Measurements from ENCODE around the gene PLXNA1.

DNA sequence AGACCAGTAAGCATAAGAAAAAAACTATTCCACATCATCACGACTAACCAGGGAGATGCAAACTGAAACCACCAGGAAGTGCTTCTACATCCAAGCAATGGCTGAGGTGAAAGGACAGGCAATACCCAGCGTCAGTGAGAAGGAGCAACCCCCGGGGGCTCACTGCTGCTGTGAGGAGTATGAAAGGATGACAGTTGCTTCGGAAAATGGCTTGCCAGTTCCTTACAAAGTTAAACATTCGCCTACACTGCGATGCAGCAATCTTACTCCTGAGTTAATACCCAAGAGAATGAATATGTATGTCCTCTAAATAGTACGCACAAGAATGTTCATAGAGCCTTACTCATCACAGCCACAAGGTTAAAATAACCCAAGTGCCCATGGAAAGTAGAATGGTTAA lies 13.3 kb upstream of the PLXNA1 start:
- TF ChIP-seq, protein P1, sequence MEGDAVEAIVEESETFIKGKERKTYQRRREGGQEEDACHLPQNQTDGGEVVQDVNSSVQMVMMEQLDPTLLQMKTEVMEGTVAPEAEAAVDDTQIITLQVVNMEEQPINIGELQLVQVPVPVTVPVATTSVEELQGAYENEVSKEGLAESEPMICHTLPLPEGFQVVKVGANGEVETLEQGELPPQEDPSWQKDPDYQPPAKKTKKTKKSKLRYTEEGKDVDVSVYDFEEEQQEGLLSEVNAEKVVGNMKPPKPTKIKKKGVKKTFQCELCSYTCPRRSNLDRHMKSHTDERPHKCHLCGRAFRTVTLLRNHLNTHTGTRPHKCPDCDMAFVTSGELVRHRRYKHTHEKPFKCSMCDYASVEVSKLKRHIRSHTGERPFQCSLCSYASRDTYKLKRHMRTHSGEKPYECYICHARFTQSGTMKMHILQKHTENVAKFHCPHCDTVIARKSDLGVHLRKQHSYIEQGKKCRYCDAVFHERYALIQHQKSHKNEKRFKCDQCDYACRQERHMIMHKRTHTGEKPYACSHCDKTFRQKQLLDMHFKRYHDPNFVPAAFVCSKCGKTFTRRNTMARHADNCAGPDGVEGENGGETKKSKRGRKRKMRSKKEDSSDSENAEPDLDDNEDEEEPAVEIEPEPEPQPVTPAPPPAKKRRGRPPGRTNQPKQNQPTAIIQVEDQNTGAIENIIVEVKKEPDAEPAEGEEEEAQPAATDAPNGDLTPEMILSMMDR (IDR thresholded peaks at IDR 0.05; ENCODE audit: low read depth, low read length), result no peak
- TF ChIP-seq POLR2A (IDR thresholded peaks at IDR 0.05; ENCODE audit: extremely low read depth, insufficient read length), result no peak
